K562 (cell line): ENCODE results near the gene MUCL3.

ENCODE experiments used
- CHD1 ChIP-seq: fragments of 200-600 bp; sonication (generic); IDR thresholded peaks from one replicate; pipeline ENCODE4 v1.6.1; 2012; ENCODE audit warnings: mild to moderate bottlenecking, moderate library complexity, low read length, inconsistent platforms
- EZH2 ChIP-seq: IDR thresholded peaks from 2 replicates; pipeline ENCODE4 v1.6.1; 2012; ENCODE audit warnings: low read depth, mild to moderate bottlenecking, inconsistent platforms, low read length, borderline replicate concordance
- NR1H2 ChIP-seq: sonication (generic); formaldehyde crosslinking; IDR thresholded peaks from 2 replicates; pipeline ENCODE4 v1.4.0; 2020; ENCODE audit warnings: mild to moderate bottlenecking, missing genetic modification reagents
- NR3C1 ChIP-seq: sonication (generic); formaldehyde crosslinking; IDR thresholded peaks from 2 replicates; pipeline ENCODE4 v1.8.1; 2022; ENCODE audit warnings: missing genetic modification reagents
- POLR2A ChIP-seq: fragments of 450-650 bp; conservative IDR thresholded peaks from 2 replicates; pipeline ENCODE4 v1.6.1; 2016
- POLR2AphosphoS5 ChIP-seq: IDR thresholded peaks from 2 replicates; pipeline ENCODE4 v1.6.1; 2011; ENCODE audit warnings: mild to moderate bottlenecking, low read depth, low read length, moderate library complexity; ENCODE audit not compliant: control insufficient read depth, insufficient read depth
- POLR2G ChIP-seq: fragments of 200-400 bp; formaldehyde crosslinking; IDR thresholded peaks from 2 replicates; pipeline ENCODE4 v1.6.1; 2017; ENCODE audit warnings: low read depth, mild to moderate bottlenecking, antibody characterized with exemption, low read length, moderate library complexity
- TBL1XR1 ChIP-seq, 2 experiments: IDR thresholded peaks; 2 replicates each; pipeline ENCODE4 v1.6.1; 2012; ENCODE audit warnings: improper control_type of control experiment in 2 of 2, low read length in 2 of 2, mild to moderate bottlenecking in 1 of 2
- ZFX ChIP-seq: sonication (generic); formaldehyde crosslinking; IDR thresholded peaks from 2 replicates; pipeline ENCODE4 v1.8.0; 2022; ENCODE audit warnings: mild to moderate bottlenecking, missing genetic modification reagents, moderate library complexity
- ZNF121 ChIP-seq: sonication (generic); formaldehyde crosslinking; conservative IDR thresholded peaks from 2 replicates; pipeline ENCODE4 v1.8.0; 2022; ENCODE audit warnings: missing genetic modification reagents
- ZNF354B ChIP-seq: fragments of 250-450 bp; sonication (Bioruptor Pico); IDR thresholded peaks from 2 replicates; pipeline ENCODE4 v1.4.0; 2020
- ZNF696 ChIP-seq: fragments of 250-450 bp; sonication (Bioruptor Pico); conservative IDR thresholded peaks from 2 replicates; pipeline ENCODE4 v1.4.0; 2020; ENCODE audit warnings: mild to moderate bottlenecking, moderate library complexity
- TF ChIP-seq, protein P1 (sequence below), 3 experiments: IDR thresholded peaks in 2 of 3; conservative IDR thresholded peaks in 1 of 3; 2 replicates each; pipeline ENCODE4 v1.5.1; 2011 to 2012; ENCODE audit warnings: low read length in 3 of 3, mild to moderate bottlenecking in 3 of 3, control low read depth in 2 of 3, improper control_type of control experiment in 1 of 3, inconsistent platforms in 1 of 3, low read depth in 1 of 3, mixed read lengths in 1 of 3, moderate library complexity in 1 of 3; ENCODE audit not compliant: insufficient read depth in 2 of 3

DNA sequence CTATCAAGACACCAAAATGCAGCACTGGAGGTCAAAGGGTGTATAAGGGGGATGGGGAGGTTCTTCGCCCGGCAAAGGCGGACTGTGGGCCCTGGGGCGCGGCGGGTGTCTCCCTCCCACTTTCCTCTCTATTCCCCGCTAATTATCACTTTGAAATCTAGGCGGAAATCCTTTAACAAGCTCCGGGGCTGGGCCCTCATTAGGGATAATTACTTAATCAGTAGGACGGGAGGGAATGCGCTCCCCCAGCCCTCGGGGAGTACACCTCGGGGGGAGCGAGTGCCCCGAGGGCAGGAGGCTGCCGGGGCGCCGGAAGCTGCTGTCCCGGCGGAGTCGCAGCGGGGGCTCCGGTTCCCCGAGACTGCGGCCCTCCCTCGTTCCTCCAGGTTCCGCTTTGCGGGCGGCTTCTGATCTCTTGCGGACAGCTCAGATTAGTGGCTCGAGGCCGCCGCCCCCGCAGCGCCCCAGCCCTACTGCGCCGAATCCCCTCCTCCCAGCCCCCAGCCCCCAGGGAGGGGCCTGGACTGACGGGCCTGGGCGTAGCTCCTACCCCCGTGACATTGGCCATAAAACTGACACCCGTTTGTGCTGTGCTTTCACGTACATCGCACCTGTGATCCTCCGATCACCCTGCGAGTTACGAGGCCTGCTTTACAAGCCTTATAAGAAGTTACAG lies 14.7 kb downstream of the MUCL3 start:
- no peak for TF ChIP-seq ZNF354B (CRISPR knock-in tag)
- TF ChIP-seq NR1H2 (CRISPR knock-in tag) = no peak
- TF ChIP-seq EZH2 = no peak
- no peak for TF ChIP-seq ZNF121
- TF ChIP-seq POLR2A = peak; percentile 74
- no peak for TF ChIP-seq NR3C1 (CRISPR knock-in tag)
- TF ChIP-seq, protein P1, sequence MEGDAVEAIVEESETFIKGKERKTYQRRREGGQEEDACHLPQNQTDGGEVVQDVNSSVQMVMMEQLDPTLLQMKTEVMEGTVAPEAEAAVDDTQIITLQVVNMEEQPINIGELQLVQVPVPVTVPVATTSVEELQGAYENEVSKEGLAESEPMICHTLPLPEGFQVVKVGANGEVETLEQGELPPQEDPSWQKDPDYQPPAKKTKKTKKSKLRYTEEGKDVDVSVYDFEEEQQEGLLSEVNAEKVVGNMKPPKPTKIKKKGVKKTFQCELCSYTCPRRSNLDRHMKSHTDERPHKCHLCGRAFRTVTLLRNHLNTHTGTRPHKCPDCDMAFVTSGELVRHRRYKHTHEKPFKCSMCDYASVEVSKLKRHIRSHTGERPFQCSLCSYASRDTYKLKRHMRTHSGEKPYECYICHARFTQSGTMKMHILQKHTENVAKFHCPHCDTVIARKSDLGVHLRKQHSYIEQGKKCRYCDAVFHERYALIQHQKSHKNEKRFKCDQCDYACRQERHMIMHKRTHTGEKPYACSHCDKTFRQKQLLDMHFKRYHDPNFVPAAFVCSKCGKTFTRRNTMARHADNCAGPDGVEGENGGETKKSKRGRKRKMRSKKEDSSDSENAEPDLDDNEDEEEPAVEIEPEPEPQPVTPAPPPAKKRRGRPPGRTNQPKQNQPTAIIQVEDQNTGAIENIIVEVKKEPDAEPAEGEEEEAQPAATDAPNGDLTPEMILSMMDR (IDR thresholded peaks at IDR 0.05 in 2 of 3, conservative IDR thresholded peaks at IDR 0.05 in 1 of 3; ENCODE audit: insufficient read depth in 2 of 3, low read depth in 1 of 3, low read length in 3 of 3) = 0 out of 6 replicates have a peak, but pooled peaks of 1 of the 3 experiments have one; percentile 2
- TF ChIP-seq POLR2AphosphoS5 = peak; percentile 61; the same call in 1 of the 2 replicates
- peak; percentile 53 for TF ChIP-seq ZFX (CRISPR knock-in tag)
- TF ChIP-seq POLR2G = peak; percentile 82
- no peak for TF ChIP-seq CHD1
- TF ChIP-seq TBL1XR1 (IDR thresholded peaks at IDR 0.05; ENCODE audit: low read length in 2 of 2) = peak in 1 of 2 experiments; percentile 70; a peak in 2 of 4 replicates
- TF ChIP-seq ZNF696 (CRISPR knock-in tag) = no peak
